ENCODE measurements around the gene MCOLN1. TPM values are rescaled to one million over a fixed set of nuclear protein-coding genes. Genes with fewer than 3 reads are reported as not detected.
A peak's percentile ranks its signal among the peaks of the same experiment; 100 is the strongest.
"Not testable (repeated sequence)": the region's sequence is repeated elsewhere in the genome, so short reads cannot be mapped to it uniquely, and the experiment has no call there.

MCOLN1 gene
- total and polyA plus RNA-seq, 11 donors: 12.1 to 49.7 (median 21.0) TPM

DNA sequence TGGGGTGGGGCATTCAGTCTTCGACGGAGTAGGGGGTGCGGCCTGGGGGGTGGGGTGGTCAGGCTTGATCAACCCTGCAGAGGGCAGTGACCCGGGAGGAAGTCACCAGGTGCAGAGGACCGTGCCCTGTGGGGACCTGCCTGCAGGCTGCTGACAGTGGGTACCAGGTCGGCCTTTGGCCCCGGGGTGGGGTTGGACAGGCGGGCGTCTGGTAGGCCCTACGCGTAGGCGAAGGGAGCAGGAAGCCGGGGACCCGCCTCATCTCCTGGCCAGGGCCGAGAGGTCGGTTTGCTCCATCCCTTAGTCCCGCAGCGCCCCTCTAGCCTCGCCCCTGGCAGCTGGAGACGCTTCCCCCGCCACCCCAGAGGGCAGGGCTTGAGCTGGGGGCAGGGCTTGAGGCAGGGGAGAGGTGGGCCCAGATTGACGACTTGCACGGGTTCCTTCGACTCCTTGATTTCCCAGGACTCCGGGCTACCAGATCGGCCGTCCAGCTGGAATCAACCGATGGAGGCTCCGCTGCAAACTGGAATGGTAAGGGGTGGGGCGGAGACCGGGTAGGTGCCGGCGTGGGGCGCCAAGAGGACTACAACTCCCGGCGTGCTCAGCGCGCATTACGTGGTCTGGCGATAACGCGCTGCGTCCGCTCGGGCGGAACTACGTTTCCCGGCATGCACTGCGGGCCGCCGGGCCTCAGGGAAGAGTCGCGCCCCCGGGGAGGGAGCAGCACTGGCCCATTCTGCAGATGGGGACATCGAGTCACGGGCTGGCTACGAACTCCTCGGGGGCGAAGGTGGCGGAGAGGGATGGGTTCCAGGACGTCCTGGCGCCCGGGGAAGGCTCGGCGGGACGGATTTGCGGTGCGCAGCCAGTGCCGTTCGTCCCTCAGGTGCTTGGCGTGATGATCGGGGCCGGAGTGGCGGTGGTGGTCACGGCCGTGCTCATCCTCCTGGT lies 12.9 kb downstream of the MCOLN1 start, which contains the start of gene PNPLA6:
Gene PNPLA6 (plus strand): TSS at position 671 of the 951 bp plus-strand sequence. CDS start 72 bp downstream, at position 743.
- H3K4me1 ChIP-seq: peaks cover 0 to 25% (median 10%) of the 10 kb centered on the region in 12 donors
- H3K4me3 ChIP-seq: peak within 1 kb of the TSS; percentile 62 to 98 (median 86)
- 0 to 1% (median 0%) methylated on average over 37 to 76 of the region's 76 CpGs for WGBS, 4 donors
- intact Hi-C loops (cut with DNase I): loop anchor here in 6 of 10 donors (10.0 kb wide), 2 partner anchors 141 to 1851 kb away; partner anchors contain the start of genes HSD11B1L (in 1 of the 6) and MICOS13 (in 1 of the 6)
- H3K36me3 ChIP-seq: peaks cover 0 to 44% (median 38%) of the 10 kb centered on the region in 9 donors
- H3K27ac ChIP-seq: peak within 1 kb of the TSS; percentile 57 to 96 (median 93)
- H3K9me3 ChIP-seq: no peaks in the 10 kb centered on the region
- H3K27me3 ChIP-seq: no peaks in the 10 kb centered on the region
- DNase-seq (peak; percentile 96 to 98 (median 97)), ATAC-seq (peak; percentile 78 to 90 (median 86))
- TF ChIP-seq POLR2A (IDR thresholded peaks at IDR 0.05): peak in 1 of 2 donors; percentile 68
- TF ChIP-seq, protein P1, sequence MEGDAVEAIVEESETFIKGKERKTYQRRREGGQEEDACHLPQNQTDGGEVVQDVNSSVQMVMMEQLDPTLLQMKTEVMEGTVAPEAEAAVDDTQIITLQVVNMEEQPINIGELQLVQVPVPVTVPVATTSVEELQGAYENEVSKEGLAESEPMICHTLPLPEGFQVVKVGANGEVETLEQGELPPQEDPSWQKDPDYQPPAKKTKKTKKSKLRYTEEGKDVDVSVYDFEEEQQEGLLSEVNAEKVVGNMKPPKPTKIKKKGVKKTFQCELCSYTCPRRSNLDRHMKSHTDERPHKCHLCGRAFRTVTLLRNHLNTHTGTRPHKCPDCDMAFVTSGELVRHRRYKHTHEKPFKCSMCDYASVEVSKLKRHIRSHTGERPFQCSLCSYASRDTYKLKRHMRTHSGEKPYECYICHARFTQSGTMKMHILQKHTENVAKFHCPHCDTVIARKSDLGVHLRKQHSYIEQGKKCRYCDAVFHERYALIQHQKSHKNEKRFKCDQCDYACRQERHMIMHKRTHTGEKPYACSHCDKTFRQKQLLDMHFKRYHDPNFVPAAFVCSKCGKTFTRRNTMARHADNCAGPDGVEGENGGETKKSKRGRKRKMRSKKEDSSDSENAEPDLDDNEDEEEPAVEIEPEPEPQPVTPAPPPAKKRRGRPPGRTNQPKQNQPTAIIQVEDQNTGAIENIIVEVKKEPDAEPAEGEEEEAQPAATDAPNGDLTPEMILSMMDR (IDR thresholded peaks at IDR 0.05): no peak

GRCh38 chr19:7535998-7536695 lies 13.7 kb downstream of the MCOLN1 start:
- WGBS, 4 donors: 19 to 35% (median 23%) methylated on average over 18 to 30 of the region's 30 CpGs
- Histone ChIP-seq H3K27me3 (no peaks in the 10 kb centered on the region), H3K4me3 (peak overlapping the region; percentile 62 to 98 (median 86)), H3K9me3 (no peaks in the 10 kb centered on the region), H3K27ac (peak overlapping the region in 11 of 12 donors; percentile 90 to 96 (median 93)), H3K36me3 (peaks cover 0 to 44% (median 39%) of the 10 kb centered on the region in 9 donors), H3K4me1 (peaks cover 0 to 25% (median 10%) of the 10 kb centered on the region in 12 donors)
- no peak for ATAC-seq
- TF ChIP-seq, protein P1 (IDR thresholded peaks at IDR 0.05): no peak
- no peak for TF ChIP-seq POLR2A (IDR thresholded peaks at IDR 0.05)
- DNase-seq: no peak
- intact Hi-C loops (cut with DNase I): loop anchor here in 6 of 10 donors (10.0 kb wide), 2 partner anchors 141 to 1851 kb away; partner anchors contain the start of genes HSD11B1L (in 1 of the 6) and MICOS13 (in 1 of the 6)

DNA sequence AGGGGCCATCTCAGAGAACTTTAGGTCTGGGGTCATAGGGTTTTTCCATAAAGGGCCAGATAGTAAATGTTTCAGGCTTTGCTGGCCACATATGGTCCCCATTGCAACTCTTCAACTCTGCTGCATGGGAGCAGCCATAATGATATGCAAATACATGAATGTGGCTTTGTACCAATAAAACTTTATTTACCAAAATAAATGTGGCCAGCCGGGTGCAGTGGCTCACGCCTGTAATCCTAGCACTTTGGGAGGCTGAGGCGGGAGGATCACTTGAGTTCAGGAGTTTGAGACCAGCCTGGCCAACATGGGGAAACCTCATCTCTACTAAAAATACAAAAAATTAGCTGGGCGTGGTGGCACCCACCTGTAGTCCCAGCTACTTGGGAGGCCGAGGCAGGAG lies 16.6 kb downstream of the MCOLN1 start:
- H3K27me3 ChIP-seq, ATAC-seq, H3K9me3 ChIP-seq, H3K27ac ChIP-seq, H3K4me3 ChIP-seq, DNase-seq: not testable (repeated sequence)
- WGBS, 4 donors: 90 to 100% (median 98%) methylated on average over 5 of the region's 5 CpGs
- Histone ChIP-seq H3K4me1 (peaks cover 0 to 25% (median 7%) of the 10 kb centered on the region in 12 donors), H3K36me3 (peaks cover 0 to 66% (median 62%) of the 10 kb centered on the region in 9 donors)
- intact Hi-C loops (cut with DNase I): loop anchor here in 6 of 10 donors (10.0 kb wide), 2 partner anchors 144 to 1854 kb away; partner anchors contain the start of genes HSD11B1L (in 1 of the 6) and MICOS13 (in 1 of the 6)

- no peak overlapping the region for H3K4me3 ChIP-seq
- H3K27ac ChIP-seq: no peak overlapping the region
- TF ChIP-seq POLR2A (IDR thresholded peaks at IDR 0.05): no peak
- TF ChIP-seq, protein P1 (IDR thresholded peaks at IDR 0.05): no peak
- H3K4me1 ChIP-seq: peaks cover 0 to 35% (median 7%) of the 10 kb centered on the region in 12 donors
- intact Hi-C loops (cut with DNase I): loop anchor here in 6 of 10 donors (10.0 kb wide), 2 partner anchors 145 to 1855 kb away; partner anchors contain the start of genes HSD11B1L (in 1 of the 6) and MICOS13 (in 1 of the 6)
- no peaks in the 10 kb centered on the region for H3K9me3 ChIP-seq
- 92 to 96% (median 95%) methylated on average over 28 of the region's 28 CpGs for WGBS, 4 donors
- peaks cover 0 to 74% (median 66%) of the 10 kb centered on the region in 9 donors for H3K36me3 ChIP-seq
- ATAC-seq (no peak), DNase-seq (no peak)
- H3K27me3 ChIP-seq: no peaks in the 10 kb centered on the region
These were observed 17.5 kb downstream of the MCOLN1 start for GRCh38 chr19:7539827-7540425.
